NCI-H748 (cell line): ENCODE measurements around the gene RNF217.

ENCODE experiments used
- DNase-seq: peaks from one replicate; lab custom pipeline; 2025; ENCODE audit not compliant: unreplicated experiment; lab: John Stamatoyannopoulos, UW

RNF217 gene

DNA sequence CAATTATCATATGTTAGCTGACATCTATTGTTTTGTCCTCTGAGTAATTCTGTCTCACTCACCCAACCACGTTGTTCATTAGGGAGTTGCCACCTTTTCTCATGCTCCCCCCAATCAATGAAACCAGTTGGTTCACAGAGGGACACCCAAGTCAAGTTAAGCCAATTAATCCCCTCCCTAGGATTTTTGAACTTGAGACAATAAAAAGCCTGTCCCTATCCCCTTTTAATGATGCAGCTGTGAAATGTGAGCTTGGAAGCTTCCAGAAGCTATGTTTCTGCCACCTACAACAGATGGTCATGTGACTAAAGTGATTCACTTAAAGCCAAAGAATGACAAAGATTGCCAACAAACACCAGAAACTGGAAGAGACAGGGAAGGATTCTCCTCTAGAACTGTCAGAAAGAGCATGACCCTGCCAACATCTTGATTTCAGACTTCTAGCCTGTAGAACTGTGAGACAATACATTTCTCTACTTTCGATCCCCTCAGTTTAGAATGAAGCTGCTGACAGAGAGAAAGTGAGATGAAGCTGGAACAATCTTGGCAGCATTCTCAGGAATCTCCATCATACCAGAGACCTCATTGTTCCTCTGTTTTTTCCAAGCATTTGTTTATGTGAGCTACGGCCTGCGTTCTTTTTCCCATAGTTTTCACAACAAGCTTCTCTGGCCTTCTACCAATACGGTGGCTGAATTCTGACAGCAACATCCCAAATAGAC lies 133.5 kb downstream of the RNF217 start:
- DNase-seq, result no peak

DNA sequence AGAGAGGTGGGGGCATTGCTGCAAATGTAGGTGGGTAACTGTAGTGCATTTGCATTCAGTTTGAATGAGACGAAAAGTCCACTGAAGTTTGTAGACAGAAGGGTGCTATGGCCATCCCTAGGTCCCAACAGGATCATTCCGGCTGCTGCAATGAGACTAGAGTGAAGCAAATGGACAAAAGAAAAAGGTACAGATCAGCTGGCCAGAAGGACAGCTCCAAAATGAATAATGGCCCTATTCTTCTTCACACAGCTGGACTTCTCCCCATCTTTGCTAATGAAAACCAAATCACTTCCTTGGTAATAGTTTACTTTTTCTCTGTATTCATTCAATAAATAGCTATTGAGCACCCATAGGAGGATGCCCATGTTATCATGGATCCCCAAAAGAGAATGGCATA lies 134.9 kb downstream of the RNF217 start:
- DNase-seq, result no peak

DNA sequence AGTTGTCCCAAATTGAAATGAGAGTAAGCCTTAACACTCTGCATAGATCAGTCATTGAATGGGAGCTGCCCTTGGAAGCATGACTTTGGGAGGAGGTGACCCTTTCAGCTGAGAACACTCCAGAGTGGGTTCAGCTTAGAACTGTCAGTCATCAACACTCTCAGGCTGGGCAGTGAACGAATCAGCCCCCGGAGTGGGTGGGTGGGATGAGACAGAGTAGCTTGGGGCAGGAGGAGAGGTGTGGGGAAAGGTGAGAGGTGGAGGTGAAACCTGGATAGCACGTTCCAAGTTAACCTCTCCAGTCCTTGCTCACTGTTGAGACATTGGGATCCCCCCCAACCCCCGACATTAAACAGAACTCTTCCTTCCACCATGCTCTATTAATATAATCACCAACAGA lies 136.0 kb downstream of the RNF217 start:
- DNase-seq, result no peak

DNA sequence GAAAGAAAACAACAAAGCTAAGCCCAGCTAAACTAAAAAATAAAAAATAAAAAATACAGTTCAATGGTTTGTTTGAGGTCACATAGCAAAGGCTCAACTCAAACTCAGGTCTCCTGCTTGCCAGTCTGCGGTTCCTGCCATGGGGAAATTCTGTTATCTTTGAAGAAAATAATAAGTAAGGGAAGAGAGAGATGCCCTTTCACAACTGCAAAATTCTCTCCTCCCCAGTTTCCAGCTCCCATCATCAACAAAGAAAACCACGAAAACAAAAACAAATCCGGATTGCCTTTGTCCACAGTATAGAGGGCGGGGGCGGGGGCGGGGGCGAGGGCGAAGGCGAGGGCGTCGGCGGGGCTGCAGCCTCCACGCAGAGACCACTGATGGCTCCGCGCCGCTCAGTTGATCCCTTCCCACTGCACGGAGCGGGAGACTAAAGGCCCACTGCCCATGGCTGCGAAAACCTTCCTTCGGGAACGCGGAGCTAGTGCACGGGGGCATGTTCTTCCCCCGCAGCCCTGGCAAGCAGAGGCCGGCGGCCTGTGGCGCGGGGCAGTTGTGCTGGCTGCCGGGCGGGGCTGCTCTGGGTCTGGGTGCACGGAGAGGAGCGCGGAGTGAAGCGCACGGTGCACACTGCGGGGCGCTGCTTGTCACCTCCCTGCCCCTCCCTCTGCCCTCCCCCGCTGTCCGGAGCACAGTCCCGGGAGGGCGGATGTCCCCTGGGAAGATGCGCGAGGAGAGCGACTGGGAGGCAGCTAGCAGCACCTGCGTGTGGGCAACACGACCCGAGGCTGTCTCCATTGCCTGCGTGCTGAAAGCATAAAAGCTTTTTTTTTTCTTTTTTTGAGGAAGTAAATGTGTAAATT lies 137.2 kb downstream of the RNF217 start:
- DNase-seq, result peak; percentile 78

DNA sequence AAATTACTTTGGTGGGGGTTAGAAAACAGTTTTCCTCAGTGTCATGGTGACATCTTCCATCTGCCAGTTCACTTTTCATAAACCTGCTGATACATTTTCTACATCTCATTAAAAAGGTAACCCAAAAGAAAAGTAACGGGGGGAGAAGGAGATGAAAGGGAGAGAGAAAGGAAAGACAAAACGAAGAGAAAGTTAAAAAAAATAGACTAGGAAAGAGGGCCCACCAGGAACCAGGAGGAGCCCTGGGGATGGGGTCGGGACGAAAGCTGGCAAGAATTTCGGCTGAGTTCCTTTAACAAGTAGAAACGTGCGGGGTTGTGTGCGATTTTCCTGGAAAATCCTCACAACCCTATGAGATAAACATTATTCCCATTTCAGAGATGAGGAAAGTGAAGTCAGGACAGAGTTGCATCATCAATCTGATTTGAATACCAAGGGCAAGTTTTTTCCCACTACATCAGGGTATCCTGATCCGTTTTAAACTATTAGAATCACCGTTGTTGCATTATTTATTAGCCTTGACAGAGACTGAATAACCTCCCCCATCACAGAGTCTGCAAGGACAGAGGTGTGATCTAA lies 137.9 kb downstream of the RNF217 start:
- no peak for DNase-seq

DNA sequence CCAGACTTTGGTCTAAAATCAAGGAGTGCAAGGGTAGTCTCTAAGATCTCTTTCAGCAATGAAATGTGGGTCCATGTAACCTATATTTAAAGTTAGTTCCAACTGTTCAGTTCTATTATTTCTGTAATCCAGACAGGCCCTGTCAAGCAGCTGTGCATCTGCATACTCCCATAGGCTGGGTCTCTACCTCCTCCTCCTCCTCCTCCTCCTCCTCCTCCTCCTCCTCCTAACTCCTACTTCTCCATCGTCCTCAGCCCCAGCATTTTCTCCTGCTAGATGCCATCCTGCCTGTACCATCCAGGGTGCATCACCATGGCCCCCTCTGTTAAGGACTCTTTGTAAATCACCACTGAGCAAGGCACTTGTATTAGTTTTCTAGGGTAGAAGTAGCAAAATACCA lies 138.9 kb downstream of the RNF217 start:
- DNase-seq, result no peak

DNA sequence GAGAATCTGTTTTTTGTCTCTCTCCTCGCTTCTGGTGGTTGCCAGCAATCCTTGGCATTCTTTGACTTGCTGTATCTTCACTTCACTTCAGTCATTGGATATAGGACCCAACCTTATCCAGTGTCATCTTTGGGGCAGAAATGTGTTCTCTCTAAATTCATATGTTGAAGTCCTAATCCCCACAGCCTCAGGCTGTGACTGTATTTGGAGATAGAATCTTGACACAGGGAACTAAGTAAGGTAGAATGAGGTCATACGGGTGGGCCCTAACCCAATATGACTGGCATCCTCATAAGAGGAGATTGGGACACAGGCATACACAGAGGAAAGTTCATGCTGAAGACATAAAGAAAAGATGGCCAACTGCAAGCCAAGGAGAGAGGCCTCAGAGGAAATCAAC lies 139.4 kb downstream of the RNF217 start:
- DNase-seq, result no peak

DNA sequence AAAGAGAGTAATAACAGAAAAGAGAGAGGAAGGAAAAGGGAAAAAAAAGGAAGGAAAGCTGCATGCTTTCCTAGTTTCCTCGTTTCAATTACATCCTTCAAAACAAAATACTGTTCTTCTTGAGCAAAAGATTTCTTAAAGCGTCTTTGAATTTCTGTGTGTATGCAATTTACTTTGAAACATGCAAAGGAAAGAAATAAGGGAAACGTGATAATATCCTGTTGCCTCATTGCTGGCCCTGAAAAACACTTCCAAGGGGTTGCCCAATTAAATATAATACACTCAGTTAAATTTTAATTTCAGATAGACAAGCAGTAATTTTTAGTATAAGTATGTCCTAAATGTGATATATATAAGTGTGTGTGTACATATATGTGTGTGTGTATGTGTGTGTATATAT lies 140.2 kb downstream of the RNF217 start:
- DNase-seq, result no peak

DNA sequence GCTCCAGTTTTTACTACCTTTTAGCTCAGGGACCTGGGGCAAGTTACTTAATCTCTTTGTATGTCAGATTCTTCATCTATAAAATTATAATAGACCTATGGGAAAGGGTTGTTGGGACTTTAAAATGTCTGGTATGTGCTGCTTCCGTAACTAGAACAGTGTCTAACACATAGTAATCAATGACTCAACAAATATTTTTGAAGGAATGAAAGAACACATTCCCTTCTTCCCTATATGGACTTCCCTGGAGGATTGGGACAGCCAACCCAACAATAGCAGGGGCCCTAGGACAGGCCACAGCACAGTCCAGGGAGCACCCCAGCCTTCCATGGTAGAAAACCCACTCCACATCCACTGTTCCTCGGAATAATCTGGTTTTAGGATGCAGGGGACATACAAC lies 140.7 kb downstream of the RNF217 start:
- no peak for DNase-seq

DNA sequence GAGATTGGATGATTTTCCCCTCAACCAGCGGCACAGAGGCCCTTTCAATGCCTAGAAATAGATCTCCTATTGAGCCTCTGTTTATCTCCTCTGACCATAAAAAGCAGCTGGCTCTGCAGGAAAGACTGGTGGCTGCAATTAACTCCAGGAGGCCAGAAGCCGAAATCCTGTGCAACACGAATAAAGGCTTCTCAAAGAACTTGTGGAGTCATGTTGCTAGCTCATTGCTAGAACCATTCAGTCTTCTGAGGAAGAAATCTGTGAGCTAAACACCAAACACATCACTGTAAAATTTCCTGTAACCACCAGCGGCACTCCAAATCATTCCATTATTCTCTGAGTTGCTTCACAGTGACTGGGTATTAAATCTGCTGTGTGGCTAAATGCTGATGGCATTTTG lies 142.2 kb downstream of the RNF217 start:
- peak; percentile 75 for DNase-seq

DNA sequence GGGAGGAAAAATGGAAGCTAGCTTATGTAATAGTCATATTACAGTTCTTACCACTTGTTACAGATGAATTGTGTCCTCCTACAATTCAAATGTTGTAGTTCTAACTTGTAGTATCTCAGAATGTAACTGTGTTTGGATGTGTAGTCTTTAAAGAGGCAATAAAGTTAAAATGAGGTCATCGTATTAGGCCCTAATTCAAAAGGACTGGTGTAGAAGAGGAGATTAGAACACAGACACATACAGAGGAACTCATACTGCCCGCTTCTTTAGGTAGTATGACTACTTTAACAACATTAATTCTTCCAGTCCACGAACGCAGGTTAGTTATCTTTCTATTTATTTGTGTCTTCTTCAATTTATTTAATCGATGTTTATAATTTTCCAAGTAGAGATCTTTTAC lies 144.8 kb downstream of the RNF217 start:
- no peak for DNase-seq

DNA sequence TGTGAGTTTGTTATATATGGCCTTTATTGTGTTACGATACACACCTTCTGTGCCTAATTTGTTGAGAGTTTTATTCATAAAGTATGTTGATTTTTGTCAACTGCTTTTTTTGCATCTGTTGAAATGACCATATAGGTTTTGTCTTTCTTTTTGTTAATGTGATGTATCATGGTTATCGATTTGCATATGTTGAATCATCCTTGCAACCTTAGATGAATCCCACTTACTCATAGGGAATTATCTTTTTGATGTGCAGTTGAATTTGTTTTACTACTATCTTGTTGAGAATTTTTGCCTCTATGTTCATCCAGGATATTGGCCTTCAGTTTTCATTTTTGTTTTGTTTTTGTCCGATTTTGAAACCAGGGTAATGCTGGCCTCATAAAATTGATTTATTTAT lies 145.7 kb downstream of the RNF217 start:
- no peak for DNase-seq

DNA sequence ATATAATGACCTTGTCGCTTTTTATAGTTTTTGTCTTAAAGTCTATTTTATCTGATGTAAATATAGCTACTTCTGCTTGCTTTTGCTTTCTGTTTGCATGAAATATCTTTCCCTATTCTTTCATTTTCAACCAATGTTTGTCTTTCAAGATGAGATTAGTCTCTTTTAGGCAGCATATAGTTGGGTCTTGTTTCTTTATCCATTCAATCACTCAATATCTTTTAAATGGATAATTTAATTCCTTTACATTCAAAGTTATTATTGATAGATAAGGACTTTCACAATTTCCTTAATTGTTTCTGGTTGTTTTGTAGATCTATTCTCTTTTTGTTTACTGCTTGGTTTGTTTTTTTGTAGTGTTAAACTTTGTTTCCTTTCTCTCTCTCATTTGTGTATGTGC lies 147.8 kb downstream of the RNF217 start:
- no peak for DNase-seq

DNA sequence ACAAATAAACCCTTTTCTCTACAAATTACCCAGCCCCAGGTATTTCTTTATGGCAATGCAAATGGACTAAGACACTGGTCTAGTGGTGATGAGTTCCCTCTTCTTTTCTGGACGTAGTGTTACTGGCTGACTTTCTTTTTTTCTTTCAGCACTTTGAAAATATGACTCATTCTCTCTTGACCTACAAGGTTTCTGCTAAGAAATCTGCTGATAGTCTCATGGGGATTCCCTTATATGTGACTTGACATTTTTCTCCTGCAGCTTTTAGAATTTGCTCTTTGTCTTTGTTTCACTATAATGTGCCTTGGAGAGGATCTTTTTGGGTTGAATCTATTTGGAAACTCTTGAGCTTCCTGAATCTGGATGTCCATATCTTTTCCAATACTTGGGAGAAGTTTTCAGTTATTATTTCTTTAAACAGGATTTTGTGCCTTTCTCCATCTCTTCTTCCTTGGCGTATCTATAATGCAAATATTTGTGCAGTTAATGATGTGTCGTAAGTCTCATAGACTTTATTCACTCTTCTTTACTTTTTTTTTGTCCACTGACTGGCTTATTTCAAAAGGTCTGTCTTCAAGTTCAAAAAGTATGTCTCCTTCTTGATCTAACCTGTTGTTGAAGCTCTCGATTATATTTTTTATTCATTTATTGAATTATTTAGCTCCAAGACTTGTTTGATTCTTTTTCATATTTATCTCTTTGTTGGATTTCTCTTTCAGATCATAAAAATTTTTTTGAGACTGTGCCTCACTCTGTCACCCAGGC lies 149.2 kb downstream of the RNF217 start:
- peak; percentile 6 for DNase-seq

DNA sequence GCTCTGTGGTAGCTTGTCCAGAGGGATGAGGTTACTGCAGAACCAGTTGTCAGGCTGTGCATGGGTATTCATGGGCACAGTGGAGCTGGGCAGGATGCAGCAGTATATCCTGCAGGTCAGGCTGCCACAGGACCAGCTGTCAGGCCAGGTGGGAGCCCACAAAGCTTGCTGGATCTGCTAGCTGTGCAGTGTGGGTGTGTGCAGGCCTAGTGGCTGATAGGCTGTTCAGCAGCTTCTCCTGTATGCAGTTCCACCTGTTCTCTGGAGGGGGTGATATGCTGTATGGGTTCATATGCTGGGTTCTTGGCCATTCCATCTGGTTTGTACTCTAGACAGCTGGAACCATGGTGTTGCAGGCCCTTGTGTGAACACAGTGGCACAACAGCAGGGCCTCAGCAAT lies 150.7 kb downstream of the RNF217 start:
- no peak for DNase-seq

DNA sequence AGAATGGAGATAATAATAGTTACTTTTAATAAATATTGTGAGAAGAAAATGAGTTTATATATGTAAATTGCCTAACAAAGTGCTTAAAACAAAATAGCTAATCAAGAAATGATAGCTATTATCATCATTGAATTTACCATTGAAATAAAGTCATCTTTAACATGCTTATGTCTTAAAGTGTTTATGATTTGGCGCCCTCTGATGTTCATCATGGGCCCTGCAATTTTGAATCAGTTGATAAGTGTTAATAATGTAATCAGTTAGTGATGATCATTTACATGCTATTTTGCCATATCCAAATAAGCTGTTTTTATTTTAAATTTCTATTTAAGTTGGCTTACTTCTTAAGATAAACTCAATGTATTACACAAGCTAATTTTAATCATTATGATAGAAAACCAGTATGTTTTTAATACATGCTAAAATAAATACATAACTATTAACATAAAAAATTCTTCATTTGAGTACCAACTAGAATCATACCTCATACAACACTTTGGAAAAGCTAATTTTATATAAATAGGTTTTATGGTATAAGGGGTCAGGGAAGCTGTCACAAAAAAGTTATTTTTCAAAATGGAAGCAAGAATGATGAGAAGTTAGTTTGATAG lies 152.1 kb downstream of the RNF217 start:
- peak; percentile 70 for DNase-seq

DNA sequence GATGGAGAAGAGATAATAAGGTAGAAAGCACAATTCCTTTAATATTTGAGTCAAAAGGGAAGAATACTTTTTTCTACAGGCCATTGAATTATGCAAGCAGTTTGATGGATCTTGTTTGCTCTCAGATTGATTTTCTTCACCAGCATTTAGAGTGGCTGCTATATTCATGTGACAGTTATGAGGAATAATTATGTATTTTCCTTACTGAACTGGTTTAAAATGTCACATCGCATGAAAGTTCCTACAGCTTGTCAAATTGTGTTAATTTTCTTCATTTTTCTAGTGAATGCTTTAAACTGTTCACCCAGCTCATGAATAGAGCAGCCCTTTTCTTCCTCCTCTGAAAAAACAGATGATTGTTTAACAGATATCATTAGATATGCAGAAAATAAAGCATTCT lies 153.9 kb downstream of the RNF217 start:
- DNase-seq, result no peak

DNA sequence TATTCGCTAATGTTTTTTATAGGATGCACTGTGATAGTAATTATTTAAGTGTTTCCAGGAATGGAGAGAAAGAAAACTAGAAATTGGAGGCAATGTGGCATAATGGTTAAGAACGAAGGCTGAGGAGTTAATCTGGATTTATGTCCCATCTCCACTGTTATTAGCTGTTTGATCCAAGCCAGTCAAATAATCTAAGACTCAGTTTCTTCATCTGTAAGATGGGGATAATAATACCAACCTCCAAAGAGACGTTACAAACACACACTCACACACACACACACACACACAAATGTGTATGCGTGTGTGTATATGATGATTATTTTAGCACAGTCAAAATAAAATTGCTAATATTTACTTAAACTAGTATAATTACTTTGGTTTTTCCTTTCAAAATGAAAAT lies 154.5 kb downstream of the RNF217 start:
- no peak for DNase-seq

DNA sequence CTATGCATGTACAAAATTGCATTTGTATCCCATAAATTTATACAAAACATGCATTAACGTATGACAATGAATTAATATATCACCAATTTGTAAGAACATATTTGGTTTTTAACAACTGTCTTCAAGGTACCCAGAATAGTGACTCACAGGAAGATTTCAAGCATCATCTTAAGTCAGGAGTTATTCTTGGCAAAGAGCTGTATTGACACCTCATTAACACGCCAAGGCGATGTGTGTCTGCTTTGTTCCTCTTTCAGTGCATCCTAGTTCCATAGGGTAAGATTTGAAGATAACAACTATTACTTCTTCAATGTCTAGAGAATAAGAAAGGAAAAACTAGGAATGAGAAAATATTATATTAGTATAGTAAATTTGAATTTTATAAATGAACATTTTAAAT lies 155.6 kb downstream of the RNF217 start:
- DNase-seq, result no peak

DNA sequence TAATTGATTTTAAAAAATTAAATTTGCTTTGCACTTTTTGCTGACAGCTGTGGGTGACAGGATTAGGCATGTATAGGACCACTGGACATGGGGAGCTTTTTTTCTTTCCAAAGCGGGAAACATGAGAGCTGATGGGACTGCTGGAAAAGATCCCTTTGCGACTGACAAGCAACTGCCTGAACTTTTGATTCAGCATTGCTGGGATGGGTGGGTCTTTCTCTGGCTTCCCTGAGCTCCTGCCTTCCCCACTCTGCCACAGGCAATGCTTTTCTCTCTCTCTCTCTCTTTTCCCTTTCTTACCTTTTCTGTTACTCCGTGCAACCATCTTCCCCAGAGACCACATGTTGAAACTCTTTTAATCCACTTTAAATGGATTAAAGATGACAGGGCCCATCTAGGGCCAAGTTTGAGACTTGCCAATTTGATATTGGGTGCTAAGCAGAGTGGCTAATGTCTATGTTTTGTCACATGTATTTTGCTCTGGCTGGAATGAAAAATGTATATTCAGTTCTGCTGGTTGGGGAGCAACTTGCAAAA lies 157.9 kb downstream of the RNF217 start:
- DNase-seq, result no peak

DNA sequence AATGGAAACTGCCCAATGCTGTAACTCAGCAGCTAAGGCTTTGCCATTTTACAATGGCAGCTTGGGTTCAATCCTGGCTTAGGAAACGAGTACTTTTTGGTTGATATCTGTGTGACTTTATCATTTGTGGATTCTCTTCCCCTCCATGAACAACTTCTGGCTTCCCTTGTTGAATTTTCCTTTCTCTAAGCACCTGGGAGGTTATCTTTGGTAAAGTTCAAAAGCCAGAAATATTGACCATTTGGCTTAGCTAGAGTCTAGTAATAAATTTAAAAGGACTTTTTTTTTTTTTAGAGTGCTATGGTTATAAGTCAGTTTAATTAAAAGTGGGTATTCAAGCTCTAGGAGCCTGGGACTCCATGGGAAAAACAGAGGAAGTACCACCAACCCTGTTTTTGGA lies 159.7 kb downstream of the RNF217 start:
- DNase-seq, result no peak
